ENCODE measurements around the gene RPLP2.
A peak's percentile ranks its signal among the peaks of the same experiment; 100 is the strongest.

The RPLP2 gene

DNA sequence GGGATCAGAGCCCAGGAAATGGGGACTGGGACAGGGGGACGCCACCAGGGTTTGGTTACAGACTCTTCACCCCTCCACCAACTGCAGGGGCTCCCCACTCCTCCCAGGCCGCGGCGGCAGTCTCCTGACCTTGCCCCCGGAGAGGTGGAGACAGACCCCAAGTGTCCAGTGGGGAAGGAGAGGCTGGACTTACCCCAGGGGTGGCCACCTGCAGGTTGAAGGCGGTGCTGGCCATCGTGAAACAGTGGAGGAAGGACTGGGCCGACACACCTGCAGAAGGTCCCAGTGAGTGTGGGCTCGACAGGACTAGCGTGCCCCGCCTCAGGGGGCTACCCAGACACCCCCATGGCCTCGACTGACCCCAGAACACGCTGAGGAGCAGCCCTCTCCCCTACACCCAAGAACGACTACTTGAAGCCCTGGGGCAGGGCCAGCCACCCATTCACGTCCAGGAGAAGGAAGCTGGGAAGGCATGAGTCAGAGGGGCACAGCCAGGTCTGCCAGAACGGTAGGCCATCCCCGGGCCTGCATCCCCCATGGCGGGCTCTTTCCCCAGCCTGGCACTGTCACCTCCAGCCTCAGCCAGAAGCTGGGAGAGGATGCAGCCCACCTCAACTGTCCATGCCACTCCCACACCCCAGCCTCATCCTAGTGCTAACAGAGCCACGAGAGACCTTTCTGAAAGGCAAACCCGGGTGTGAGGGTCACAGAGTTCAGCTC lies 34.7 kb upstream of the RPLP2 start:
- no peak for DNase-seq

- DNase-seq = no peak
Observed at GRCh38 chr11:776263-776560, 33.6 kb upstream of the RPLP2 start.

DNA sequence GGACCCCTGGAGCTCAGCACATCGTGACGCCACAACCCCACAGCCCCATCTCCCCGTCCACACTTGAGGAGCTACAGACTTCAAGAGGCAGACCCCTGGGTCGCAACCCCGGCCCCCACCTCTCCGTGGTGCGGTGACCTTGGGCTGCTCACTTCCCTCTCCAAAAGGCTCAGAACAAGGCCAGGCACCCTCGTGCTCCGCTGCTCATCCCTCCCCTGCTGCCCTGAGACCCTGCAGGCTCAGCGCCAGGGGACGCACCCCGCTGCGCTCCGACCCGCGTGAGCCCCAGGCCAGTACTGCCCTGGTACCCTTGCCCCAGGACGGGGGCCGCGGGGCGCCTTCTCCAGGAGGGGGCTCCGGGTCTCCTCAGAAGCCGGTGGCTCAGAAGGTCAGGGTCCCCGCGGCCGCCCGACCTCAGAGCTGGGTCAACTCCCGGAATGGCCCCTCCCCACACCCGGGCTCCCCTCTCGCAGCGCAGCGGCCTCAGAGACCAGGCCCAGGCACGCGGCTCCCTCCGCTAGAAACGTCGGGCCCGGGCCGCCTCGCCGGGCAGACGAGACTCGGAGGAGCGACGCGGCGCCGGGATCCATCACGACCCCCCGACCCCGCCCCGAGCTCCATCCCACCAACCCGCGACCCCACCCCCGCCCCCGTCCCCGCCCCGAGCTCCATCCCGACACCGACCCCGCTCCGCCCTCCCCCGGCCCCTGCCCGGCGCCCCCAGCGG lies 33.0 kb upstream of the RPLP2 start:
- no peak for DNase-seq

- peak; percentile 80 for DNase-seq
Observed at GRCh38 chr11:777288-778255, 32.2 kb upstream of the RPLP2 start, which contains the start of gene GATD1. TSS of gene GATD1 (minus strand) at chr11:777487. CDS start at chr11:777462, 25 bp downstream.

DNA sequence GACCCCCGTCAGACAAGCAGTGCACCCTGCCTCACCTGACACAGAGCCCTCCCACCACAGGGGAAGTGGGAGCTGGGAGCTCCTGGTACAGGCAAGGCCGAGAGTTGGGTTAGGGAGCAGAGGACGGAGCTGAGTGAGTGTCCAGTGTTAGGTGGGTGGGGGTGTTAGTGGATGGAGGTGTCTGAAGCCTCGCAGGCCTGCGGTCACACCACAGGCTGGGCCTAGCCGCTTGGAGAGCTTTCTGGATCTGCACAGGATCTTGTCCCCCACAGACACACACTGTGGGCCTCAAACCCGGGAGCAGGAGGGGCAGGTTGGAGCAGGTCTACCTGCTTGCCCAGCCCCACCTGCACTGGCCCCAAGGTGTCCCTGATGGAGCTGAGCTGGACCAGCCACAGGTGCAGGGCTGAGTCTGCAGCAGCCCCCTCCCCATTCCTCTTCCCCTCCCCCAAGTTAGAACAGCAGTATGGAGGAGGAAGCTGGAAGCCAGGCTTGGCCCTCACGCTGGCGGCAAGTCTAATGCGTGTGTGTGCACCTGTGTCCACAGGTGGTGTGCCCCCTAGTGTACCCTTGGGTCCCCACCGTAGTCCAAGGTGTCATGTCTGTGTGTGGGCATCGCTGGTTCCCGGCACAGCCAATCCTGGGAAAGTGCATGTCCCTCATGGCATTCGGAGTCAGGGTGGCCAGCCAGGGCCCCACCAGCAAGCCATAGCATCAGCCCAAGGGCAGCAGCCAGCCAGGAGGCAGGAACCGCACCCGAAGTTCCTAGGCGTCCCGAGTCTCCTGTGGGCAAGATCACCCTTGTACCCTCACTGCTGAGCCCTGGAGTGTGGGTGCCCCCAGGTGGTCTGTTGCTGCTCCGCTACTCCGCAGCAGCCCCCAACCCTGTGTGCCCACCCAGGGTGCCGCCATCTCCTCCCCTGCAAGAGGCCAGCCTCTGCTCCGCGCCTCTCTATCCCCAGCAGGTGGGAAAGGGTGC lies 30.5 kb upstream of the RPLP2 start:
- DNase-seq = no peak

DNA sequence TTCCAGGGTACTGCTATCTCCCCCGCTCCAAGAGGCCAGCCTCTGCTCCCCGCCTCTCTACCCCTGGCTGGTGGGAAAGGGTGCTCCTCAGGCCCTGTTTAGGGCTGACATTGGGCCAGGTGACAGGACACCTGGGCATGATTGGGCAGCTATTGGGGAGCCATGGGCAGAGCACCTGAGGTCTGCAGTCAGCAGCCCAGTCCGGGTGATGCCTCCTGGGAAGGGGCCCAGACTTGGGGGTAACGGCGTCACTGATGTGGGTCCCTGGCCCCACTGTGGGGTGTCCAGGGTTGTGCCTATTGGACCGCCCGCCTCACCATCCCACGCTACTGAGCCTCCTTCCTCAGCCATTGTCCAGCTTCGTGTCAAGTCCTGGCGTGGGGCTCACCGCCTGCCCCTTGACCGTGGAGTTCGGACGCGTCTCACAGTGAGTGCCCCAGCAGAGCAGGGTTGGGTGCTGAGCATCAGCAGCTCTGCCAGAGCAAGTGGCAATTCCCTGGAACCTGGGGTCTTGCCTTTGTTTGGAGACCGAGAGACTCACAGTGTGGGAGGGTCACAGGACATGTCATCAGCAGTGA lies 29.7 kb upstream of the RPLP2 start:
- no peak for DNase-seq

DNA sequence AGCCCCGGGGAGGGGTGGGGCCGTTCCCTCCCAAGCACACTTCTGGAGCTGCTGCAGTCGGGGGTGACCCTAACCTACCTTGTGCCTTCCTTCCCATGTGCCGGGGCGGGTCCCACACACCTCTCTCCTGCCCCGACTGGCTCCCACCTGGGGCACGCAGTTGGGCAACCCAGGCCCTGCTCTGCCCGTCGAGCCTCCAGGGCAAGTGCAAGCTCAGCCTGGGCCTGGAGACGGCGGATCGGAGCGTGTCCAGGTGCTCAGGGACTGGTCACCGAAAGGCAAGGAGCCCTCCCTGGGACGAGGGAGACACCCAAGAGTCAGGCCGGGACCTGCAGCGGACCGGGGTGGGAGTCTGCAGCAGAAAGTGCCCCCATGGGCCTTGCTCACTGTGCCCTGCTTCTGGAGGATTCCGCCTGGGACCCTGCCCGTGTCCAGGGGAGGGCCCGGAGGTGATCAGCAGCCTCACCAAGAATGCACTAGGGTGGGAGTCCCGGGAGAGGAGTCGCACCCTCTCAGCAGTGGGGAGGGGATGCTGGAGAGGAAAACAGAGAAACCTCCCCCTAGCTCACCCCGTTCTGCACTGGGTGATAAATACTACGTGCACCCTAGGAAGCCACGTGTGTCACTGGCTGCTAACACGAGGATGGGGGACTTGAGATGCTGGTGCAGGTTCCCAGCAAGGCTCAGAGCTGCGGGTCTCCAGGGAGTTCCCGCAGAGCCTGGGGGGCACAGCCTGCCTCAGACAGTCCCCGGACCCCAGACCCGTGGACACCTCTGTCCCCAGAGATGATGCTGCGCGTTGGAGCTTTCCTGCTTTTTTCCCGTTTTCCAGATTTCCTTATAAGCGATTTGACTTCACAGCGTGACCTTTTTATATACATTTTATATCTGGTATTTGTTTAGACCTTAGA lies 27.2 kb upstream of the RPLP2 start:
- no peak for DNase-seq

DNA sequence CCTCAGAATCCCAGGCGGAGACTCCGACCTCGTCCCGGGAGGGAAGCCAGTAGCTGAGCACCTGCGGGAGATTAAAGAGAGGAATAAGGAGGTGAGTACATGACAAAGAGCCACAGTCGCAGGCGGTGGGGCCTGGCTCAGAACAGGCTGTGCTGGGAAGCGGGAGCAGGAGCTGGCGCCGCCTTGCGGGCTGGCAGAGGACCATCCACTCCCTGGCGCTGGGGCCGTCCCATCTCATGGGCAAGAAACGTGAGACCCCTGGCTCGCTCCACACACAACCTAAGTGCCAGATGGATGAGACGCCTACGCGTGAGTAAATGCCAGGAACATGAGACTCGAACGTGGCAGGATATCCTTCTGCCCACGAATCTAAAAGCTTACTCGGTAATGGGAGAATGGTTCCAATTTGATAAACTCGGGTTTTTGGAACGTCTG lies 26.2 kb upstream of the RPLP2 start:
- peak; percentile 44 for DNase-seq

DNA sequence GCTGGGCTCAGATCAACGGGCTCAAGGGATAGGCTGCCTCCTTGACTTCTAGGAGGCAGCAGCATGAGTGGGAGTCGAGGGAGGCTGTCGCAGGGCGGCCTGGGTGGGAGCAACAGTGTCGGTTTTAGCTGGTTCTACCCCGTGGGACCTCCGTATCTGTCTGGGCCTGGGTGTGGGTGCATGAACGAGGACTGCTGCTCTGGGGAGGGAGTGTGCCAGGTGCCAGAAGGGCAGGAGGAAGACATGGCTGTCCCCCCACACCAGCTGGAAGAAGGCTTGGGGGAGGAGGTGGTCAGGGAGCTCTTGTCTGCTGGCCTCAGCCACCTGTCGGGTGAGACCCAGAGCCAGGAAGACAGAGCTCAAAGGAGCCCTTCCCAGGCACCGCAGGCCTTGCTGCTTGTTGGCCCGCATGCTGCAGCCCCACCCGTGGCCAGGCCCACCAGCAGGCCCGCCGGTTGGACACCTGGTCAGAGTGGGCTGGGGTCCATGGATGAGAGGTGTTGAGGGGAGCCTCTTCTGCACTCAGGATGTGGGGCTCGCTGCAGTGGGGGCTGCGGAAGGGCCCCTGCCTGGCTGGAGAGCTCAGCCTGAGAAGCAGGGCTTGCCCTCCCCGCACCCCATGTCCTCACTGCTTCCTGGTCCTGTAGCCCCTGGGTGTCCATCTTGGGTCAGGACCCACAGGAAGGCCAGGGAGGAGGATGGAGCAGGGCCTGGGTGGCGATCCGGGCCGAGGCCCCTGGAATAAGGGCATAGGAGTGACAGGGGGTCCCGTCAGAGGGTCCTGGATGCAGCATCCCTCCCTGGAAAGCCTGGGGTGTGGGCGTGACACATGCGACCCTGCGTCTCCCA lies 23.3 kb upstream of the RPLP2 start:
- DNase-seq = no peak

GRCh38 chr11:787084-787675 lies 22.6 kb upstream of the RPLP2 start:
- DNase-seq = no peak

GRCh38 chr11:788009-788640 lies 21.6 kb upstream of the RPLP2 start:
- DNase-seq = no peak

DNA sequence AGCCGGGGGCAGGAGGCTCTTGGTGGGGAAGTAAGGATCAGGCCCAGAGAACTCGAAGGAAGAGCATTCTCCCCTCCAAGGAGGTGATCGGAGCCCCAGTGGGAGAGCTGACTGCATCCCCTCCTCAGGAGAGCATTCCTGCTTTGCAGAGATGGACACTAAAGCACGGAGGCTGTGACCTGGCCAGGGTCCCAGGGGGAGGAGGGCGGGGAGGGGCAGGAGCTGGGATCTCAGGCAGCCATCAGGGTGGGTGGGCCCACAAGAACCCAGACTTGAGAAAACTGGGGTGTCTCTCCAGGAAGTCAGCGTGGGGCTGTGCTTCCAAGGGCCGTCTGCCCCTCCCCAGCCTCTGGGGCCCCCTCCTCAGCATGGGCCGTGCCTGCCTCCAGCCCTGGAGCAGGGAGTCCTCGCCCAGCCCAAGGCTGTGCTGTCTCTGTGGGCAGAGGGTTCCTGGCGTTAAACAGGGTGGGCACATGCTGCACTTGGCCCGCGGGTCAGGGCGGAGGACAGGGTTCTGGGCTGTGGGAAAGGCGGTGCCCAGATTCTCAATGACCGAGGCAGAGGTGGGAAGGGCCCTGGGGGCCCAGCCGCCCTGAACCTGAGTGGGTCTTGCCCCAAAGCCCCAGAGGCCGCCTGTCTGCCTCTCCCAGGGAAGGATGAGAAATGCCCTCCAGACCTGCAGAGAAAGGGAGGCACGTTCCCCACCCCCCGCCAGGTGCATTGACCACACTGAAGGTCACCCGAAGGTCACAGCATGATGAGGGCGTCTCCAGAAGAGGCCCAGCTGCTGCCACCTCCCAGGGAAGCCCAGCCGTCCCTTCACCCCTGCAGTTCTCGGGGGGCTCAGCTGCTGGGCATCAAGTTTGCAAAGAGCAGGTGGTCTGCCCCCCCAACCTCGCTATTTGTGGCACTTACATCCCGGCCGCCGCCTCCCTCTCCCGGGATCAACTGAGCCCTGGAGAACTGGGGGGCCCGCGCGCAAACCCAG lies 20.5 kb upstream of the RPLP2 start:
- DNase-seq = no peak

GRCh38 chr11:789943-790342 lies 19.8 kb upstream of the RPLP2 start, which contains the start of gene CEND1:
TSS of gene CEND1 (minus strand) at chr11:790090. CDS start at chr11:788576, 1,514 bp downstream.
- DNase-seq = no peak

DNA sequence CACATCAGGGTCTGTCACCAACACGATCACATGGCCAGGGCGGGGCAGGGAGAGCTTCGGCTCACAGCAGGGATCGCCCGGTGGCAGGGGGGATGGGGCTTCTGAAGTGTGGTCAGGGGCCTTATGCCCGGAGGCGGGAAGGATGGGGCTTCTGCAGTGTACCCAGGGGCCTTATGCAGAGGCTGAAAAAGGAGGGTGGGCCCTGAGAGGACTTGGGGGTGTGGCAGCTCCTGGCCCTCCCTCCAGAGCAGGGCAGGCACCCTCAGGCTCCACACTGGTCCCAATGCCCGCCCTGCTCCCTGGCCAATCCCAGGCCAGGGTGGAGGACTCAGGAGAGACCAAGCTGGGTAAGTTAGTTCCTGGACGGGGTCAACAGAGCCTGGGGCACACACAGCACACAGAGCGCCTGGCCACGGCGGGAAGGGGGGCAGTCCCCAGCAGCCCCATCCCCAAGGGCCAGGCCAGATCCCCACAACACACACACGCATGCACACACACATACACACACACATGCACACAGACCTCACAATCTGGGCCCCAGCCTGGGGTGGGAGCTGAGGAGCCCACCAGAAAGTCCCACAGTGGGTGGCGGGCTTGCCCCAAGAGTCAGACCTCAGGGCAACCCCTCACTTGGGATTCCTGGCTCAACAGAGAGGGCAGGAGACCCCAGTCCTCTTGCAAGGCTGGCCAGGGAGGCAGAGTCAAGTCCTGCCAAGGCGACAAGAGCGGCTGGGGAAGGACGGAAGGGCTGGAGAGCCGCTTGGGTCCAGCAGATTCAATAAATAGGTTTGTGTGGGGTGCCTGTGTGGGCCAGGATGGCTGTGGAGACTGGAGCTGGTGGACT lies 18.8 kb upstream of the RPLP2 start:
- DNase-seq = no peak

GRCh38 chr11:791658-792534 lies 17.9 kb upstream of the RPLP2 start:
- DNase-seq = no peak

DNA sequence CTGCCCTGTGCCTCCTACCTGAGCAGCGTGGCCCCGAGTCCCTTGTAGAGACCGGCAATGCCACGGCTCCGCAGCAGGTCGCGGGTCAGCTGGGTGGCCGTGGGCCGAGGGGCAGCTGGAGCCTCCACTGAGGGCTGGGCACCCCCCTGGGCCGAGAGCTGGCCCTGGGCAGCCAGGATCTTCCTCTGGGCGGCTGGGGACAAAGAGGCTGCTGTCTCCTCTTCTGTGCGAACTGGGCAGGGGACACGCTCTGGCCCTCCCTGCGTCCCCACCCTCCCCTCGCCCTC lies 17.3 kb upstream of the RPLP2 start:
- no peak for DNase-seq

Measured in NCI-H774 (cell line).